Esophagus squamous epithelium (tissue), 5 donors: ENCODE results near the gene WEE1. TPM values are rescaled to one million over a fixed set of nuclear protein-coding genes. Genes with fewer than 3 reads are reported as not detected.

ENCODE experiments used
- DNase-seq: peaks from one replicate; lab custom pipeline; 2025; lab: John Stamatoyannopoulos, UW
- H3K27ac ChIP-seq, 4 donors: fragments of 200-600 bp; sonication (generic); one replicate each; pipeline ENCODE4 v1.5.1; 2016 to 2019; ENCODE audit warnings: mild to moderate bottlenecking in 1 of 4
- H3K27me3 ChIP-seq, 4 donors: fragments of 200-600 bp; sonication (generic); 1 replicate in 3 of 4; 2 replicates in 1 of 4; pipeline versions ENCODE4 v1.5.1 to v1.6.0; 2017 to 2021; ENCODE audit warnings: antibody characterized with exemption in 1 of 4
- H3K36me3 ChIP-seq, 3 donors: fragments of 200-600 bp; sonication (generic); one replicate each; pipeline ENCODE4 v1.5.1; 2016 to 2019
- H3K4me1 ChIP-seq, 3 donors: fragments of 200-600 bp; sonication (generic); one replicate each; pipeline ENCODE4 v1.5.1; 2017 to 2019
- H3K4me3 ChIP-seq, 4 donors: fragments of 200-600 bp; sonication (generic); 1 replicate in 3 of 4; 2 replicates in 1 of 4; pipeline ENCODE4 v1.5.1; 2016 to 2019; ENCODE audit warnings: mild to moderate bottlenecking in 2 of 4, moderate library complexity in 1 of 4
- H3K9me3 ChIP-seq, 3 donors: fragments of 200-600 bp; sonication (generic); one replicate each; pipeline ENCODE4 v1.5.1; 2016 to 2019
- POLR2A ChIP-seq, 4 donors: fragments of 450-650 bp; IDR thresholded peaks; one replicate each; pipeline ENCODE4 v1.6.1; 2017; ENCODE audit warnings: antibody characterized with exemption in 4 of 4, mild to moderate bottlenecking in 4 of 4, moderate library complexity in 3 of 4
- WGBS, 2 donors: methylation state at CpG; one replicate each; pipeline ENCODE4 v1.1.5; 2018; 5-methylcytosine and 5-hydroxymethylcytosine counted together
- intact Hi-C: fragments of 100-400 bp; cut with DNase I; formaldehyde crosslinking; loops from one replicate; pipeline ENCODE4 v1.15.0; 2022
- total RNA-seq, 4 donors: library from RNA; depleted of rRNA; stranded (reverse); fragments of >200 nt; gene quantifications; one replicate each; pipeline ENCODE4 v1.1.0, GENCODE V29; 2016
- TF ChIP-seq, protein P1 (sequence below), 6 experiments: fragments of 450-650 bp in 4 of 6; fragments of 200-600 bp in 2 of 6; sonication (generic) in 2 of 6; IDR thresholded peaks; one replicate each; pipeline ENCODE4 v1.5.1; 2016 to 2019; ENCODE audit warnings: antibody characterized with exemption in 6 of 6, mild to moderate bottlenecking in 4 of 6, moderate library complexity in 4 of 6
- donor health status: DM: yes; HTN: yes; CAD: no.

The WEE1 gene
- total RNA-seq, 4 donors from 2014 or later, result 20.1 to 38.7 (median 36.5) TPM

DNA sequence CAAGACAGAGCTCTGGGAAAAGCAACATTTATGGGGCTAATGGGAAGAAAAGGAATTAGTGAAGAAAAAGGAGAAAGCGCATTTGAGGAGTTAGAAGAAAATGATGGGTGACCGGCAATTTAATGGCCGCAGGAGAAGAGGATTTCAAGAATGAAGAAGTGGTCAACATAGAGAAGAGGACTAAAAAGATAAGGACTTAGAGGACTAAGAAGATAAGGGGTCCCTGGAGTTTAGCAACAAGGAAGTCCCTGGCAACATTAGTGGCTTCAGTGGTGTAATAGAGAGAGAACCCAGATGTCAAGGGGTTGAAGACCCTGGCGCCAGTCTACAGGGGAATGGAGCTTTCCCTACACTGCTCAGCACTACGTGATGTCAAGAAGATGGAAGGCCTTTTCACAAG, 32.3 kb downstream of the WEE1 start:
- Histone ChIP-seq H3K27ac (no peak overlapping the region), H3K9me3 (no peaks in the 10 kb centered on the region), H3K4me3 (no peak overlapping the region), H3K4me1 (peaks cover 7 to 15% (median 8%) of the 10 kb centered on the region in 3 donors), H3K36me3 (no peaks in the 10 kb centered on the region), H3K27me3 (no peaks in the 10 kb centered on the region)
- intact Hi-C loops, result no loop called here
- no peak for DNase-seq
- WGBS, 2 donors, result 87 to 96% methylated on average over 5 of the region's 5 CpGs
- TF ChIP-seq, protein P1, sequence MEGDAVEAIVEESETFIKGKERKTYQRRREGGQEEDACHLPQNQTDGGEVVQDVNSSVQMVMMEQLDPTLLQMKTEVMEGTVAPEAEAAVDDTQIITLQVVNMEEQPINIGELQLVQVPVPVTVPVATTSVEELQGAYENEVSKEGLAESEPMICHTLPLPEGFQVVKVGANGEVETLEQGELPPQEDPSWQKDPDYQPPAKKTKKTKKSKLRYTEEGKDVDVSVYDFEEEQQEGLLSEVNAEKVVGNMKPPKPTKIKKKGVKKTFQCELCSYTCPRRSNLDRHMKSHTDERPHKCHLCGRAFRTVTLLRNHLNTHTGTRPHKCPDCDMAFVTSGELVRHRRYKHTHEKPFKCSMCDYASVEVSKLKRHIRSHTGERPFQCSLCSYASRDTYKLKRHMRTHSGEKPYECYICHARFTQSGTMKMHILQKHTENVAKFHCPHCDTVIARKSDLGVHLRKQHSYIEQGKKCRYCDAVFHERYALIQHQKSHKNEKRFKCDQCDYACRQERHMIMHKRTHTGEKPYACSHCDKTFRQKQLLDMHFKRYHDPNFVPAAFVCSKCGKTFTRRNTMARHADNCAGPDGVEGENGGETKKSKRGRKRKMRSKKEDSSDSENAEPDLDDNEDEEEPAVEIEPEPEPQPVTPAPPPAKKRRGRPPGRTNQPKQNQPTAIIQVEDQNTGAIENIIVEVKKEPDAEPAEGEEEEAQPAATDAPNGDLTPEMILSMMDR (IDR thresholded peaks at IDR 0.05), result no peak
- no peak for TF ChIP-seq POLR2A (IDR thresholded peaks at IDR 0.05)

DNA sequence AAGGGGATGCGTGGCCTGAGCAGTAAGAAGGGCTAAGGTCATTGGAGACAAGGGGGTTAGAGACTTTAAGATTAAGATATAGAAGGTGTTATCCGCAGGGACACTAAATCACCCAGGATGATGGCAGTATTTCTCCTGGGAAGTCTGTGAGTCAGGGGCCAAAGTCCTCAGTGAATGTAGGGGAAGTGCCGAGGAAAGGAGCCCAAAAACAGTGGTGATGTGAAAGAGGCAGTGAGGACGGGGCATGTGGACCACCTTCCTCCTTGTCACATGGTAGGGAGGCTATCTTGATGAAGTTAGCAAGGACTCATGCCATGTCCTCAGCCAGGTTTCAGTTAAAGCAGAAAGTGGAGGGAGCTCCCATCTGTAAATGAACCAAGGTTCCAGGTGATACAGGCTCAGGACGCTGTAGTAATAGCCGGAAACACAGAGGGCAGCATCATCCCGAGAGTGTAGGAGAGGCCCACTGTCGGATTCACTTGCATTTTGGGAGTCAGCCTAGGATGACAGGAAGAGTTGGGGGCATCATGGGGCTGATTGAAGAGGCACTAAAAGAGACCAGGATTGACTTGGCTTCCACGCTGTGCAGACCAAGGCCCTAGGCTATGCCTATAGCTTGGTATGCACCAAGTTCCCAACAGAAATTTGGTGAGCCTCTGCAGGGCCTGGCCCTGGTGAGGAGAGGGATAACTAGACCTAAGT, 33.5 kb downstream of the WEE1 start:
- Histone ChIP-seq H3K4me3 (no peak overlapping the region), H3K9me3 (no peaks in the 10 kb centered on the region), H3K36me3 (no peaks in the 10 kb centered on the region), H3K27me3 (no peaks in the 10 kb centered on the region), H3K27ac (no peak overlapping the region), H3K4me1 (peaks cover 0 to 3% (median 0%) of the 10 kb centered on the region in 3 donors)
- no peak for DNase-seq
- intact Hi-C loops, result no loop called here
- 78 to 81% methylated on average over 9 of the region's 9 CpGs for WGBS, 2 donors
- no peak for TF ChIP-seq POLR2A (IDR thresholded peaks at IDR 0.05)
- TF ChIP-seq, protein P1 (IDR thresholded peaks at IDR 0.05), result no peak

DNA sequence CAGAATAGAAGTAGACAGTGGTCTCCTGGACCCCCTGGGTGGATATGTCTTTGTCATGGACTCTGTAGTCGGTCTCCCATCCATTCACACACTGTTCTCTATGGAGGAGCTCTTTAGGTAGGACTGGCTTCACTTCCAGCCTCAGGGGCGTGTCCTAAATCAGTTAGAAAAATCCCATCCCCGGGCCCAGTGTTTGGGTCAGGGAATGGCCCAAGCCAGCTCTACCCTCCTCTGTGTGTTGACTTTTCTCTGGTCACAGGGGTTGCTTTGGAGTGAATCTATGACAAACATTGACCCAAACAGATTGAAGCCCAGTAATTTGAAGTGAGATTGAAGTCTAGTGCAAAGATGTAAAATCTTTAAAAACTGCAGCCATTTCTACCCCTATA, 34.0 kb downstream of the WEE1 start:
- Histone ChIP-seq H3K4me3 (no peak overlapping the region), H3K36me3 (no peaks in the 10 kb centered on the region), H3K4me1 (peaks cover 0 to 2% (median 1%) of the 10 kb centered on the region in 3 donors), H3K27me3 (no peaks in the 10 kb centered on the region), H3K27ac (no peak overlapping the region), H3K9me3 (no peaks in the 10 kb centered on the region)
- DNase-seq, result no peak
- WGBS, 2 donors, result 60 to 83% methylated on average over 2 to 3 of the region's 3 CpGs
- intact Hi-C loops, result no loop called here
- no peak for TF ChIP-seq POLR2A (IDR thresholded peaks at IDR 0.05)

DNA sequence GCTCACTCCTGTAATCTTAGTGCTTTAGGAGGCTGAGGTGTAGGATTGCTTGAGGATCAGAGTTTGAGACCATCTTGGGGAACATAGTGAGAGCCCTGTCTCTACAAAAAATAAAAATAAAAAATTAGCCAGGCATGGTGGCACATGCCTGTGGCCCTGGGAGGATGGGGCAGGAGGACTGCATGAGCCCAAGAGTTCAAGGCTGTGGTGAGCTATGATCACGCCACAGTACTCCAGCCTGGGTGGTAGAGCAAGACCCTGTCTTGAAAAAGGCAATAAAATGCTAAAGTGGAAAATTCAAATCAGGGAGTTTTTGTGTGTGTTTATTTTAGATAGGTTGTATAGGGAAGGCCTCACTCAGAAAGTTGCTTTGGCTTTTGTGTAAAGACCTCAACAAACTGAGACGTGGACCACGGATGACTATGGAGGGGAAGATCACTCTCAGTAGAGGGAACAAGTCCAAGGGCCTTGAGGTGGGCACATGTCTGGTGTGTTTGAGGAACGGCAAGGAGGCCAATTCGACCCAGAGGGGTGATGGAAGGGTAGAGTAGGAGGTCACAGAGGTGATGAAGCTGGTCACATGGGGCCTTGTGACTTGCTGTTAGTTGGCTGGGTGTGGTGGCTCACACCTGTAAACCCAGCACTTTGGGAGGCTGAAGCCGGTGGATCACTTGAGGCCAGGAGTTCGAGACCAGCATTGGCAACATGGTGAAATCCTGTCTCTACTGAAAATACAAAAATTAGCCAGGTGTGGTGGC, 35.7 kb downstream of the WEE1 start:
- H3K4me1 ChIP-seq, result peaks cover under 1 to 18% (median 6%) of the 10 kb centered on the region in 3 donors
- intact Hi-C loops, result no loop called here
- H3K27me3 ChIP-seq, result no peaks in the 10 kb centered on the region
- WGBS, 2 donors, result 82 to 88% methylated on average over 7 of the region's 7 CpGs
- no peaks in the 10 kb centered on the region for H3K9me3 ChIP-seq
- no peaks in the 10 kb centered on the region for H3K36me3 ChIP-seq
- no peak overlapping the region for H3K27ac ChIP-seq
- DNase-seq, result no peak
- no peak for TF ChIP-seq POLR2A (IDR thresholded peaks at IDR 0.05)
- TF ChIP-seq, protein P1 (IDR thresholded peaks at IDR 0.05), result no peak
- H3K4me3 ChIP-seq, result no peak overlapping the region

DNA sequence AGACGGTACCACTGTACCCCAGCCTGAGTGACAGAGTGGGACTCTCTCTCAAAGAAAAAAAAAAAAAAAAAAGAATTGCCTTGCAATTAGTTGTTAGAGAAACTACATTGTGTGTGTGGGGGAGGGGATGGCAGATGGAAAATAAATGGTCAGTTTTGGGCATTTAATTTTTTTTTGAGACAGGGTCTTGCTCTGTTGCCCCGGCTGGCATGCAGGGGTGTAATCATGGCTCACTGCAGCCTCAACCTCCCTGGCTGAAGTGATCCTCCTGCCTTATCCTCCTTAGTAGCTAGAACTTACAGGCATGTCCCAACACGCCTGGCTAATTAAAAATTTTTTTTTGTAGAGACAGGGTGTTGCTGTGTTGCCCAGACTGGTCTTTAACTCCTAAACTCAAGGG, 36.4 kb downstream of the WEE1 start:
- DNase-seq, result no peak
- Histone ChIP-seq H3K27ac (no peak overlapping the region), H3K4me1 (peaks cover 5 to 25% (median 12%) of the 10 kb centered on the region in 3 donors), H3K4me3 (no peak overlapping the region), H3K36me3 (no peaks in the 10 kb centered on the region), H3K9me3 (no peaks in the 10 kb centered on the region), H3K27me3 (no peaks in the 10 kb centered on the region)
- WGBS, 2 donors, result 87 to 98% methylated on average over 3 of the region's 3 CpGs
- no peak for TF ChIP-seq POLR2A (IDR thresholded peaks at IDR 0.05)
- TF ChIP-seq, protein P1 (IDR thresholded peaks at IDR 0.05), result no peak
- intact Hi-C loops, result loop anchor here (5.0 kb wide), 1 partner anchor 73 kb away; no protein-coding TSS in a partner anchor
